NCI-H82 (cell line): ENCODE results near the gene BCAS3.

Experiments used
- DNase-seq: peaks from one replicate; lab custom pipeline; 2025; lab: John Stamatoyannopoulos, UW

The BCAS3 gene

GRCh38 chr17:61409301-61410112 lies 731.9 kb downstream of the BCAS3 start:
- DNase-seq = peak; percentile 72

- peak; percentile 65 for DNase-seq
These were observed 732.7 kb downstream of the BCAS3 start for GRCh38 chr17:61410141-61411010.

- no peak for DNase-seq
These were observed 733.3 kb downstream of the BCAS3 start for GRCh38 chr17:61411011-61411260.

- DNase-seq = peak; percentile 83
These were observed 733.9 kb downstream of the BCAS3 start for GRCh38 chr17:61411261-61412142.

- DNase-seq = peak; percentile 91
These were observed 734.6 kb downstream of the BCAS3 start for GRCh38 chr17:61412143-61412859.

GRCh38 chr17:61412860-61413660 lies 735.4 kb downstream of the BCAS3 start:
- DNase-seq = peak; percentile 68

- DNase-seq = no peak
These were observed 736.0 kb downstream of the BCAS3 start for GRCh38 chr17:61413661-61414126.

GRCh38 chr17:61414141-61414935 lies 736.7 kb downstream of the BCAS3 start:
- DNase-seq = no peak

GRCh38 chr17:61414936-61415251 lies 737.2 kb downstream of the BCAS3 start:
- DNase-seq = no peak

GRCh38 chr17:61415374-61416210 lies 737.9 kb downstream of the BCAS3 start:
- DNase-seq = no peak

- no peak for DNase-seq
These were observed 738.5 kb downstream of the BCAS3 start for GRCh38 chr17:61416211-61416539.

GRCh38 chr17:61416540-61417363 lies 739.1 kb downstream of the BCAS3 start:
- DNase-seq = peak; percentile 97

GRCh38 chr17:61418449-61418848 lies 740.8 kb downstream of the BCAS3 start:
- no peak for DNase-seq

- no peak for DNase-seq
These were observed 741.9 kb downstream of the BCAS3 start for GRCh38 chr17:61419496-61420046.

GRCh38 chr17:61420052-61420451 lies 742.4 kb downstream of the BCAS3 start:
- DNase-seq = peak; percentile 70

- peak; percentile 67 for DNase-seq
These were observed 743.2 kb downstream of the BCAS3 start for GRCh38 chr17:61420745-61421398.

GRCh38 chr17:61421460-61421859 lies 743.8 kb downstream of the BCAS3 start:
- no peak for DNase-seq
